PFSK-1 (cell line): ENCODE data around the gene PTDSS2.

Source experiments
- FOXP2 ChIP-seq: optimal IDR thresholded peaks from 2 replicates; pipeline ENCODE3; 2011; ENCODE audit warnings: borderline replicate concordance, control low read depth, inconsistent platforms; ENCODE audit not compliant: insufficient read depth; ENCODE audit errors: extremely low read length, extremely low read depth
- POLR2AphosphoS5 ChIP-seq: IDR thresholded peaks from 2 replicates; pipeline ENCODE4 v1.6.1; 2012; ENCODE audit warnings: low read depth, mild to moderate bottlenecking, control low read depth, low read length, moderate library complexity
- SIN3A ChIP-seq: IDR thresholded peaks from 2 replicates; pipeline ENCODE4 v1.6.1; 2012; ENCODE audit warnings: mild to moderate bottlenecking, low read length, moderate library complexity, borderline replicate concordance; ENCODE audit not compliant: insufficient read depth
- TAF1 ChIP-seq: IDR thresholded peaks from 2 replicates; pipeline ENCODE4 v1.6.1; 2012; ENCODE audit warnings: low read length, control low read depth, borderline replicate concordance; ENCODE audit not compliant: insufficient read depth
- TF ChIP-seq, protein P1 (sequence below), 2 experiments: IDR thresholded peaks; 2 replicates each; pipeline versions ENCODE4 v1.6.1 to v1.8.0; 2011 to 2012; ENCODE audit warnings: low read depth in 2 of 2, low read length in 2 of 2, control low read depth in 1 of 2, inconsistent platforms in 1 of 2, mild to moderate bottlenecking in 1 of 2, moderate library complexity in 1 of 2; ENCODE audit not compliant: insufficient read depth in 1 of 2

DNA sequence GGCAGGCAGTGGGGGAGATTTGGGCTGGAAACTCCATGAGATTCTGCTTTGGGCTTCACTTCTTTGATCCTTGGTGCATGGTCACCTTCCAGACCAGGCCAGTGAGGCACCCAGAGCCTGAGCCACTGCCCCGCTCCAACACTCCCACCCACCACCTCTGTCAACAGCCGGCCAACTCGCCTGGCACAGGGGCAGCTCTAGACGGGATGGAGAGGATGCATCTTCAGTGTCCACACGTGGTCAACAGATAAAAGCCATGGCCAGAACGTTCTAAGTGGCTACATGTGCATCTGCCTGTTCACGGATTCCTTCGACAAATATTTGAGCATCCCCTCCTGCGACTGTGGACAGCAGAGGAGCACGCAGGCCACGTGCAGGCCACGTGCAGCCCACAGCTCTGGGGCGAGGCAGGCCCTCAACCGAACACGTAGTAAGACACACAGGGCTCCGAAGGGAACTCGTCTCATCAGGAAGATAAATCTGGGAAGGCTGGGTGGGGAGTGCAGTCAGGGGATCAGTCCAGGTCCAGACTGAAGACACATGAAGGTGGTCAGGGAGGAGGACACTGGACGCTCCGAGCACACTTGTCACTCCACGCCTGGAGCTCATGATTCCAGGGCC, 88.5 kb downstream of the PTDSS2 start:
- TF ChIP-seq SIN3A: no peak
- TF ChIP-seq, protein P1, sequence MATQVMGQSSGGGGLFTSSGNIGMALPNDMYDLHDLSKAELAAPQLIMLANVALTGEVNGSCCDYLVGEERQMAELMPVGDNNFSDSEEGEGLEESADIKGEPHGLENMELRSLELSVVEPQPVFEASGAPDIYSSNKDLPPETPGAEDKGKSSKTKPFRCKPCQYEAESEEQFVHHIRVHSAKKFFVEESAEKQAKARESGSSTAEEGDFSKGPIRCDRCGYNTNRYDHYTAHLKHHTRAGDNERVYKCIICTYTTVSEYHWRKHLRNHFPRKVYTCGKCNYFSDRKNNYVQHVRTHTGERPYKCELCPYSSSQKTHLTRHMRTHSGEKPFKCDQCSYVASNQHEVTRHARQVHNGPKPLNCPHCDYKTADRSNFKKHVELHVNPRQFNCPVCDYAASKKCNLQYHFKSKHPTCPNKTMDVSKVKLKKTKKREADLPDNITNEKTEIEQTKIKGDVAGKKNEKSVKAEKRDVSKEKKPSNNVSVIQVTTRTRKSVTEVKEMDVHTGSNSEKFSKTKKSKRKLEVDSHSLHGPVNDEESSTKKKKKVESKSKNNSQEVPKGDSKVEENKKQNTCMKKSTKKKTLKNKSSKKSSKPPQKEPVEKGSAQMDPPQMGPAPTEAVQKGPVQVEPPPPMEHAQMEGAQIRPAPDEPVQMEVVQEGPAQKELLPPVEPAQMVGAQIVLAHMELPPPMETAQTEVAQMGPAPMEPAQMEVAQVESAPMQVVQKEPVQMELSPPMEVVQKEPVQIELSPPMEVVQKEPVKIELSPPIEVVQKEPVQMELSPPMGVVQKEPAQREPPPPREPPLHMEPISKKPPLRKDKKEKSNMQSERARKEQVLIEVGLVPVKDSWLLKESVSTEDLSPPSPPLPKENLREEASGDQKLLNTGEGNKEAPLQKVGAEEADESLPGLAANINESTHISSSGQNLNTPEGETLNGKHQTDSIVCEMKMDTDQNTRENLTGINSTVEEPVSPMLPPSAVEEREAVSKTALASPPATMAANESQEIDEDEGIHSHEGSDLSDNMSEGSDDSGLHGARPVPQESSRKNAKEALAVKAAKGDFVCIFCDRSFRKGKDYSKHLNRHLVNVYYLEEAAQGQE (IDR thresholded peaks at IDR 0.05; ENCODE audit: insufficient read depth in 1 of 2, low read depth in 2 of 2, low read length in 2 of 2): no peak
- TF ChIP-seq TAF1: no peak
- TF ChIP-seq POLR2AphosphoS5: no peak
- TF ChIP-seq FOXP2: no peak
